ENCODE data around the gene WWOX. TPM values are rescaled to one million over a fixed set of nuclear protein-coding genes. Genes with fewer than 3 reads are reported as not detected.

The WWOX gene
- total and polyA plus RNA-seq, 2 donors (not counting 3 experiments of a cell fraction or from before 2014, with no cell fraction given): 6.2 to 12.5 TPM

DNA sequence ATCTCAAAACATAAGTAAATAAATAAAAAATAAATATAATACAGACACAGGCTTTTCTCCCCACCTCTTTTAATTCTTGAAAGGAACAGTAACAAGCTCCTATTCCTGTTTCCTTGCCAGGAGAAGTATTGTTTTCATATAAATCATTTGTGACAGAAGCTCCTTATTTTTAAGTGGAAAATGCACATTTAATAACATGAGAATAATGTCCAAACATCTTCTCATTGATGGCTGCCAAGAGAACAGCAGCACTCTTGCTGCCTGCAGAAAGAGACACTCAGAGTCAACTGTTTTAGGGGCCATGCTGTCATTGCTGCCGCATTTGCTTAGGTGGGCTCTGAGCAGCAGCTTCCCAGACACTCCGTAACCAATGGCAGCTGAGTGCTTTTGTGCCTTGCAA is 580.1 kb downstream of the WWOX start:
- H3K4me1 ChIP-seq (ENCODE audit: control insufficient read depth, extremely low read depth, insufficient read depth, low read length): no peaks in the 10 kb centered on the region
- H4K20me1 ChIP-seq (replicated peaks; ENCODE audit: control insufficient read depth, extremely low read depth, insufficient read depth, low read length): no peaks in the 10 kb centered on the region
- dilution Hi-C loops (cut with MboI; ENCODE audit: extremely low pct_ligation_motif_present, low sequenced_read_pairs) (no loop called here), intact Hi-C loops (cut with micrococcal nuclease) (no loop called here)
- no TSS peak for BruUV-seq (replicated peaks)
- H3K4me2 ChIP-seq (ENCODE audit: insufficient read depth, low read length): no peak overlapping the region
- DNase-seq (ENCODE audit: low read depth, low spot score) (no peak), FAIRE-seq (no peak)
- H3K4me3 ChIP-seq (replicated peaks in 1 of 3; ENCODE audit: insufficient read depth in 1 of 3, low read depth in 1 of 3, low read length in 3 of 3): no peak overlapping the region
- H3K27ac ChIP-seq (ENCODE audit: insufficient read depth, low read depth, low read length): no peak overlapping the region
- H2AFZ ChIP-seq (ENCODE audit: low read depth, low read length): no peak overlapping the region
- H3K9me3 ChIP-seq (replicated peaks; ENCODE audit: control insufficient read depth, insufficient read depth, low read length): no peaks in the 10 kb centered on the region
- H3K36me3 ChIP-seq (ENCODE audit: control insufficient read depth in 2 of 2, extremely low read depth in 1 of 2, insufficient read depth in 2 of 2, low read length in 2 of 2): no peaks in the 10 kb centered on the region
- no peak overlapping the region for H3K9ac ChIP-seq (replicated peaks; ENCODE audit: extremely low read depth, insufficient read depth, low read length)
- CTCF ChIA-PET: no interaction called here
- POLR2A ChIA-PET: no interaction called here
- TF ChIP-seq GATA2 (IDR thresholded peaks at IDR 0.05; ENCODE audit: insufficient read depth, insufficient read length, low read depth, low read length): no peak
- no peak for TF ChIP-seq FOS (IDR thresholded peaks at IDR 0.05; ENCODE audit: borderline replicate concordance, insufficient read depth, low read length)
- TF ChIP-seq, protein P1, sequence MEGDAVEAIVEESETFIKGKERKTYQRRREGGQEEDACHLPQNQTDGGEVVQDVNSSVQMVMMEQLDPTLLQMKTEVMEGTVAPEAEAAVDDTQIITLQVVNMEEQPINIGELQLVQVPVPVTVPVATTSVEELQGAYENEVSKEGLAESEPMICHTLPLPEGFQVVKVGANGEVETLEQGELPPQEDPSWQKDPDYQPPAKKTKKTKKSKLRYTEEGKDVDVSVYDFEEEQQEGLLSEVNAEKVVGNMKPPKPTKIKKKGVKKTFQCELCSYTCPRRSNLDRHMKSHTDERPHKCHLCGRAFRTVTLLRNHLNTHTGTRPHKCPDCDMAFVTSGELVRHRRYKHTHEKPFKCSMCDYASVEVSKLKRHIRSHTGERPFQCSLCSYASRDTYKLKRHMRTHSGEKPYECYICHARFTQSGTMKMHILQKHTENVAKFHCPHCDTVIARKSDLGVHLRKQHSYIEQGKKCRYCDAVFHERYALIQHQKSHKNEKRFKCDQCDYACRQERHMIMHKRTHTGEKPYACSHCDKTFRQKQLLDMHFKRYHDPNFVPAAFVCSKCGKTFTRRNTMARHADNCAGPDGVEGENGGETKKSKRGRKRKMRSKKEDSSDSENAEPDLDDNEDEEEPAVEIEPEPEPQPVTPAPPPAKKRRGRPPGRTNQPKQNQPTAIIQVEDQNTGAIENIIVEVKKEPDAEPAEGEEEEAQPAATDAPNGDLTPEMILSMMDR (IDR thresholded peaks at IDR 0.05; ENCODE audit: extremely low read depth in 1 of 2, insufficient read depth in 1 of 2, low read depth in 1 of 2, low read length in 2 of 2): no peak
- no peak for TF ChIP-seq MYC (IDR thresholded peaks at IDR 0.05; ENCODE audit: low read depth, low read length)
- TF ChIP-seq POLR2AphosphoS5 (IDR thresholded peaks at IDR 0.05; ENCODE audit: insufficient read depth, low read depth, low read length): no peak
- TF ChIP-seq POLR2A (IDR thresholded peaks at IDR 0.05; ENCODE audit: low read depth, low read length): no peak
- TF ChIP-seq MAX (IDR thresholded peaks at IDR 0.05; ENCODE audit: insufficient read depth, insufficient read length): no peak
- TF ChIP-seq JUN (IDR thresholded peaks at IDR 0.05; ENCODE audit: borderline replicate concordance, insufficient read depth, insufficient read length, low read depth): no peak
- no peak for TF ChIP-seq EZH2 (IDR thresholded peaks at IDR 0.05; ENCODE audit: borderline replicate concordance, low read depth, low read length, severe bottlenecking)
- H3K79me2 ChIP-seq (ENCODE audit: control insufficient read depth, insufficient read depth, low read length): no peaks in the 10 kb centered on the region
- H3K27me3 ChIP-seq (ENCODE audit: control insufficient read depth in 2 of 2, insufficient read depth in 2 of 2, low read length in 2 of 2): no peaks in the 10 kb centered on the region
- no peaks in the 10 kb centered on the region for H3K9me1 ChIP-seq (replicated peaks; ENCODE audit: control insufficient read depth, extremely low read depth, insufficient read depth, low read length)
